Parathyroid adenoma (tissue), 2 donors: ENCODE data around the gene RBM33.

Source experiments
- H2AFZ ChIP-seq: fragments of 300-600 bp; sonication (generic); one replicate; pipeline ENCODE4 v1.7.0; 2017; ENCODE audit warnings: antibody characterized with exemption, mild to moderate bottlenecking
- H3K27ac ChIP-seq: fragments of 300-600 bp; sonication (generic); one replicate; pipeline ENCODE4 v1.7.0; 2017
- H3K27me3 ChIP-seq: fragments of 300-600 bp; sonication (generic); one replicate; pipeline ENCODE4 v1.7.0; 2017; ENCODE audit warnings: low read length; ENCODE audit not compliant: control insufficient read depth, insufficient read depth
- H3K36me3 ChIP-seq: fragments of 300-600 bp; sonication (generic); one replicate; pipeline ENCODE4 v1.7.0; 2017; ENCODE audit warnings: low read length; ENCODE audit not compliant: control insufficient read depth, insufficient read depth
- H3K4me1 ChIP-seq: fragments of 300-600 bp; sonication (generic); one replicate; pipeline ENCODE4 v1.7.0; 2017; ENCODE audit warnings: control low read depth
- H3K4me2 ChIP-seq: fragments of 300-600 bp; sonication (generic); one replicate; pipeline ENCODE4 v1.7.0; 2017; ENCODE audit warnings: low read length
- H3K4me3 ChIP-seq: fragments of 300-600 bp; sonication (generic); one replicate; pipeline ENCODE4 v1.7.0; 2017; ENCODE audit warnings: low read depth, low read length
- H3K79me2 ChIP-seq: fragments of 300-600 bp; sonication (generic); one replicate; pipeline ENCODE4 v1.7.0; 2017; ENCODE audit warnings: control low read depth
- H3K9ac ChIP-seq: fragments of 300-600 bp; sonication (generic); one replicate; pipeline ENCODE4 v1.7.0; 2017; ENCODE audit warnings: mild to moderate bottlenecking
- H3K9me3 ChIP-seq: fragments of 300-600 bp; sonication (generic); one replicate; pipeline ENCODE4 v1.7.0; 2017; ENCODE audit warnings: low read length; ENCODE audit not compliant: control insufficient read depth
- TF ChIP-seq, protein P1 (sequence below): fragments of 300-600 bp; sonication (generic); IDR thresholded peaks from one replicate; pipeline ENCODE4 v1.7.0; 2017; ENCODE audit warnings: antibody characterized with exemption, mild to moderate bottlenecking
- donor health status: primary hyperparathyroidism.

RBM33 gene

GRCh38 chr7:155721056-155721455, 76.6 kb downstream of the RBM33 start:
- H3K4me1 ChIP-seq, result no peaks in the 10 kb centered on the region
- TF ChIP-seq, protein P1, sequence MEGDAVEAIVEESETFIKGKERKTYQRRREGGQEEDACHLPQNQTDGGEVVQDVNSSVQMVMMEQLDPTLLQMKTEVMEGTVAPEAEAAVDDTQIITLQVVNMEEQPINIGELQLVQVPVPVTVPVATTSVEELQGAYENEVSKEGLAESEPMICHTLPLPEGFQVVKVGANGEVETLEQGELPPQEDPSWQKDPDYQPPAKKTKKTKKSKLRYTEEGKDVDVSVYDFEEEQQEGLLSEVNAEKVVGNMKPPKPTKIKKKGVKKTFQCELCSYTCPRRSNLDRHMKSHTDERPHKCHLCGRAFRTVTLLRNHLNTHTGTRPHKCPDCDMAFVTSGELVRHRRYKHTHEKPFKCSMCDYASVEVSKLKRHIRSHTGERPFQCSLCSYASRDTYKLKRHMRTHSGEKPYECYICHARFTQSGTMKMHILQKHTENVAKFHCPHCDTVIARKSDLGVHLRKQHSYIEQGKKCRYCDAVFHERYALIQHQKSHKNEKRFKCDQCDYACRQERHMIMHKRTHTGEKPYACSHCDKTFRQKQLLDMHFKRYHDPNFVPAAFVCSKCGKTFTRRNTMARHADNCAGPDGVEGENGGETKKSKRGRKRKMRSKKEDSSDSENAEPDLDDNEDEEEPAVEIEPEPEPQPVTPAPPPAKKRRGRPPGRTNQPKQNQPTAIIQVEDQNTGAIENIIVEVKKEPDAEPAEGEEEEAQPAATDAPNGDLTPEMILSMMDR, result no peak
- no peak overlapping the region for H3K4me2 ChIP-seq
- H3K27ac ChIP-seq, result no peak overlapping the region
- no peak overlapping the region for H3K9ac ChIP-seq
- H3K36me3 ChIP-seq, result no peaks in the 10 kb centered on the region
- H2AFZ ChIP-seq, result no peak overlapping the region
- H3K79me2 ChIP-seq, result peaks cover 25% of the 10 kb centered on the region
- H3K4me3 ChIP-seq, result no peak overlapping the region
- no peaks in the 10 kb centered on the region for H3K9me3 ChIP-seq
- no peaks in the 10 kb centered on the region for H3K27me3 ChIP-seq

DNA sequence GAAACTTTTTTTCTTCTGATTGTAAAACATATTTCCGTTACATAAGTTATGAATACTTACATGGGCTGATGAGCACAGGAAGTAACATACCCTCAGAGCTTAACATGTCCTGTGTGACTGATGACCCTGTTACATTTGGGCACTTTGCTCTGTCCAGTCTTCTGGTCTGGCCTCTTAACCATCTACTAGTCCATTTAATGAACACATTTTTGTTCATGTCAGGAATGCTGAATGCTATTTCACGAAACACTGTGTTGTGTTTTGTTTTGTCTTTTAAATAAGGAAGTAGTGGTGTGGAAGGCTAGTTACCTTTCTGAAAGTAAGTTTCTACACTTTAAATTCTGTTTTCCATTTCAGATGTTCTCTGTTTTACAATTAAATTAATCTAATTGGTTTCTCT, 77.7 kb downstream of the RBM33 start:
- H3K4me1 ChIP-seq, result no peaks in the 10 kb centered on the region
- no peaks in the 10 kb centered on the region for H3K27me3 ChIP-seq
- peaks cover 23% of the 10 kb centered on the region for H3K79me2 ChIP-seq
- H3K4me3 ChIP-seq, result no peak overlapping the region
- H3K36me3 ChIP-seq, result no peaks in the 10 kb centered on the region
- TF ChIP-seq, protein P1, result no peak
- H3K9me3 ChIP-seq, result no peaks in the 10 kb centered on the region
- no peak overlapping the region for H3K4me2 ChIP-seq
- H3K27ac ChIP-seq, result no peak overlapping the region
- no peak overlapping the region for H2AFZ ChIP-seq
- no peak overlapping the region for H3K9ac ChIP-seq

GRCh38 chr7:155722936-155723335, 78.5 kb downstream of the RBM33 start:
- no peak overlapping the region for H3K4me3 ChIP-seq
- H3K27ac ChIP-seq, result no peak overlapping the region
- no peaks in the 10 kb centered on the region for H3K36me3 ChIP-seq
- no peaks in the 10 kb centered on the region for H3K9me3 ChIP-seq
- H3K79me2 ChIP-seq, result peaks cover 24% of the 10 kb centered on the region
- no peak overlapping the region for H3K9ac ChIP-seq
- TF ChIP-seq, protein P1, result no peak
- H3K27me3 ChIP-seq, result no peaks in the 10 kb centered on the region
- H3K4me1 ChIP-seq, result no peaks in the 10 kb centered on the region
- H2AFZ ChIP-seq, result no peak overlapping the region
- H3K4me2 ChIP-seq, result no peak overlapping the region

GRCh38 chr7:155724327-155725005, 80.0 kb downstream of the RBM33 start:
- peaks cover 33% of the 10 kb centered on the region for H3K79me2 ChIP-seq
- no peak overlapping the region for H3K9ac ChIP-seq
- TF ChIP-seq, protein P1, result no peak
- H3K4me2 ChIP-seq, result no peak overlapping the region
- no peak overlapping the region for H2AFZ ChIP-seq
- H3K9me3 ChIP-seq, result no peaks in the 10 kb centered on the region
- H3K4me3 ChIP-seq, result no peak overlapping the region
- H3K27me3 ChIP-seq, result no peaks in the 10 kb centered on the region
- no peaks in the 10 kb centered on the region for H3K4me1 ChIP-seq
- H3K27ac ChIP-seq, result no peak overlapping the region
- H3K36me3 ChIP-seq, result no peaks in the 10 kb centered on the region

GRCh38 chr7:155725006-155725355, 80.5 kb downstream of the RBM33 start:
- no peak overlapping the region for H3K4me2 ChIP-seq
- H3K36me3 ChIP-seq, result no peaks in the 10 kb centered on the region
- no peak overlapping the region for H2AFZ ChIP-seq
- no peak overlapping the region for H3K27ac ChIP-seq
- H3K9ac ChIP-seq, result no peak overlapping the region
- H3K4me3 ChIP-seq, result no peak overlapping the region
- peaks cover 4% of the 10 kb centered on the region for H3K4me1 ChIP-seq
- peaks cover 38% of the 10 kb centered on the region for H3K79me2 ChIP-seq
- TF ChIP-seq, protein P1, result no peak
- H3K27me3 ChIP-seq, result no peaks in the 10 kb centered on the region
- no peaks in the 10 kb centered on the region for H3K9me3 ChIP-seq
